DMS79 (cell line): Measurements from ENCODE around the gene CCDC91.

Experiments used
- DNase-seq: peaks from one replicate; lab custom pipeline; 2025; lab: John Stamatoyannopoulos, UW

The CCDC91 gene

GRCh38 chr12:28190321-28191050, at the start of gene CCDC91:
CCDC91 (plus strand) TSS chr12:28190456; CDS start chr12:28257216, 66,760 bp downstream.
- peak; percentile 64 for DNase-seq

GRCh38 chr12:28144059-28144458, 46.2 kb upstream of the CCDC91 start:
- no peak for DNase-seq

- DNase-seq = no peak
Measured at GRCh38 chr12:28144532-28144931, 45.7 kb upstream of the CCDC91 start.

DNA sequence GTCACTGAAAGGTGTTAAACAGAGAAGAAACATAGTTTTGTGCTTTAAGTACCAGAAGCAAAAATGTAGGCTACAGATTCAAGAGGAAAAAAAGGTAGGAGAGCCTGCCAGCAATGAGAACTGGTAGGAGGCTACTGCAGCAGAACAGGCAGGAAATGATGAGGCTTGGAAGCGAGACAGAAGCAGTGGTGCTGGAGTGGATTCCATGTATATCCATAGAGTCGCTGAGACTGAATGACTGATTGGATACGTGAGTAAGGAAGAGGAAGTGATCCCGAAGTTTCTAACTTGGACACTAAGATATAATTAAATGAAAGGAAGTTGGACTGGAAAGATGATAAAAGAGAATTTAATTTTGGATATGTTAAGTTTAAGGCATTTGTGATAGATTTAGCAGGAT, 45.0 kb upstream of the CCDC91 start:
- DNase-seq = no peak

- DNase-seq = no peak
Measured at GRCh38 chr12:28149279-28149678, 41.0 kb upstream of the CCDC91 start.

GRCh38 chr12:28156362-28156761, 33.9 kb upstream of the CCDC91 start:
- DNase-seq = no peak

DNA sequence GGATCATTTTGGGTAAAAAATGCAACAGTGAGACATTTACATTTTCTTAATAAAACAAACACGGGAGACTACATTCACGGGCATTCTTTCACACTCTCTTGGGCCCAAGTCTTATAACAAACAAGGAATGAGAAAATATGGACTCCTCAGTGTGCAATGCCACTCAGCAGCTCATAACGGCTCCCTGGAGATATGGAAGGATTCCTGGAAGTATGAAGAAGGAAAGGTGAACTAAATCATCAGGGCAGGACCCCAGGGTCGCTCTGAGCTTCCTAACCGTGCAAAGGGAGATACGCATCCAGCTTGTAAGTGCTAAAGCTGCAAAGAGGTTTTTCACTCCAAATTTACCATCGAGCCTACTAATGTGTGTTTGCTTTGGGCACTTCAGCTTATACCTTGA, 33.5 kb upstream of the CCDC91 start:
- no peak for DNase-seq

DNA sequence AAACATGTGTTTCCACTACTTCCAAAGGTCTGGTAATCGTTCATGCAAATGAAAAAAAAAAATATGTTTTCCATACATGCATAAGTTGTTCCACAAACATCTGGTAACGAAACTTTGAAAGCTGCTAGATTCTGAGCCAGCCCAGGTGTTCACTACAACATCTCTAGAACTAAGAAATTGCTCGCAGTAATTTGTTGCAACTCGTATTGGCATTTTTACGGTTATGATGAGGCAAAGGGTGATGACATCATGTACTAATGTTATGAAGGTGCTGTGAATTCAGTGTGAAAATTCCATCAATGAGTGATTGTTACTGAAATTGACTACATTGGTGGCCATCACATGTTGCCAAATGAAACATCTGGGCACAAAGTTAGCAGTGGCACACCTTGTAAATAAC, 31.9 kb upstream of the CCDC91 start:
- DNase-seq = no peak

- no peak for DNase-seq
Measured at GRCh38 chr12:28159688-28160087, 30.6 kb upstream of the CCDC91 start.

DNA sequence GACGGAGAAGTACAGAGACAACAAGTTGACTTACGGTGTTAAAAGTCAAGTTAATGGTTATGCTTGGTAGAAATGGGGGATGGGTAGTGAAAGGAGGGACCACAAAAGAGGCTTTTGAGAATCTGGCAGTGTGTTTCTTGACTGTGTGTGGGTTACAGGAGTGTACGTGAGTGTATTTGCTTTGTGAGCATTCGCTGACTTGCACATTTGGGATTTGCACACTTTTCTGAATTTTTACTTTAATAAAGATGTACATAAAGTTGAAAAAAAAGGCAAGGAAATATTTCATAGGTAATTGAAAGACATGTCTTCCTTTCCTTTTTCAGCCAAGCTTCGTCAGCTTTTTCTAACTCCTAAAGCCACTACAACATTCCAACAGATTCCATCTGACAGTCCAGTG, 28.6 kb upstream of the CCDC91 start:
- no peak for DNase-seq

- DNase-seq = no peak
Measured at GRCh38 chr12:28162697-28163096, 27.6 kb upstream of the CCDC91 start.

GRCh38 chr12:28164644-28165275, 25.5 kb upstream of the CCDC91 start:
- DNase-seq = no peak

DNA sequence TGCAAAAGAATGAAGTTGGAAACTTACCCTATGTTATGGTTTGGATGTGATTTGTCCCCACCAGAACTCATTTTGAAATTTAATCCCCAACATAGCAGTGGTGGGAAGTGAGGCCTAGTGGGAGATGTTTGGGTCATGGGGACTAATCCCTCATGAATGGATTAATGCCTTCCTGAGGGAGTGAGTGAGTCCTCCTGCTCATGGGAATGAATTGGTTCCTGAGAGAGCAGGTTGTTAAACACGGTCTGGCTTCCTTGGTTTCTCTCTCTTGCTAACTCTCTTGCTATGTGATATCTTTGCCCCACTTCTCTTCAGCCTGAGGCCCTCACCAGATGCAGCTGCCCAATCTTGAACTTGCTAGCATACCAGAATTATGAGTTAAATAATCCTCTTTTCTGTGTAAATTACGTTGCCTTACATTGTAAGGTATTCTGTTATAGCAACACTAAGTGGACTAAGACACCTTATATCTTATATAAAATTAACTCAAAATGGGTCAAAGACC, 22.2 kb upstream of the CCDC91 start:
- no peak for DNase-seq

DNA sequence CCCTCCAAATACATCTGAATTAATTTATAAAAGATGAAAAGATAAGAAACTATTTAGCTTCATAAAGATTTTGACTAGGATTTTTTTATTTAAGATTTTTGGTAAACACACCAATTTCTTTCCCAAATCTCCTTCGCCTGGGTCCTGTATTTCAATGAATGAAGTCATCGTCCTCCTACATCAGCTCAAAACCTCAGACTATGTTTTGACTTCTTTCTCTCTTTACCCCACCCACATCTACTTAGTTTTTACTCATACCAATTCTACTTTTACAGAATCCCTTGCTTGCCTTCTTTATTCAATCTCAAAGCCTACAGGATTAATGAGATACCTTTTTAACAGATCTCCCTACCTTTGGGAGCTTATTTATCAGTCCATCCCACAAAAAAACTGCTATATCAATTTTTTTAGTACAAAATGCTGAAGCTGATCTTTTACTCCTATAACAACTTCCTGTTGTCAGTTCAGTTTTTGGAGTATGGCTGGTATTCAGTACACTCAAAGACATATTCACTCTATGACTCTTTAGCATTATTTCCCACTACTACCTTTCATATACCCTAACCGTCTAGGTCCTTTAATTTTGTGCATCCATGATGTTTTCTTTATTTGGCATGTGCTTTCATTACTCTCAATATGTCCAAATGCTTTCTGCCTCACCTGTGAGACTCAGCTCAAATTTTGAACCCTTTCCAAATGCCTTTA, 18.7 kb upstream of the CCDC91 start:
- DNase-seq = no peak

DNA sequence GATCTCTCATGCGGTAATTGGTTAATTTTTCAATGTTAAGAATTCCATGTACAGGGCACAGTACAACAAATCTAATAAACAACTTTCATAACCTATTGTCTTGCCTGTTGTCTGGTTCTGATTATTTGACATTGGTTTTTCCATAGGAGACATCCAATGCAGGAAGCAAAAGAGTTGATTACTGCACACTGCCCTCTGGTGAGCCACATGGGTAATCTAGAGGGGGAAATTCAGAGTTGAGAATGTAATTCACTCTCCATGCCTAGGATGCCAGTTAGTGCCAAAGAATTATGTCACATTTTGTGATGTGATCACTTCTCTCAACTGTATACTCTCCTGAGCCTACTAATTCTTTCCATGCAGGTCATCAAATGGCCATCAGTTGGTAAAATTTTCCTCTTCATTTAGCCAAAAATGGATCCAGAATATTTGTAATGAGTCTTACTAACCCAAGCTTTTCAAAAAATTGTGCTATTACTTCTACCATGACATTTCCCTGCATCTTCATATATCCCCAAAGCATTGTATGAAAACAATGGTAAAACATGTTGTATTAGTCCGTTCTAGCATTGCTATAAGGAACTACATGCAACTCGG, 17.7 kb upstream of the CCDC91 start:
- DNase-seq = no peak

DNA sequence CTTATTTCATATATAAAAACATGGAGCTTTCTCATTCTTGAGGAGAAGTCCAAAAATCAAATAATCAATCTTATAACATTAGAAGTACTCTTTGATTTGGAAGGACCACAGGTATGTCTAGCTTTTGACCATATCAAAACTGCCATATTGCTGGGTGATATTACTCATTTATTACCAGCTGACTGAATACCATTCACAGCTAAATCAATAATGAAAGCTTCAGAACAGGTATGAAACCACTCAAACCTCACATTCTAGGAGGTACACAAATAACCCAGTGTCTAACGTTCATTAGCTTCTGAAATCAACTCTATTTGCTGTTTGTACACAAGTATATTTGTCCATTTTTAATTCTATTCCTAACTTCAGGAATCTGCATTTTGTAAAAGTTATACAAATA, 16.8 kb upstream of the CCDC91 start:
- DNase-seq = no peak

DNA sequence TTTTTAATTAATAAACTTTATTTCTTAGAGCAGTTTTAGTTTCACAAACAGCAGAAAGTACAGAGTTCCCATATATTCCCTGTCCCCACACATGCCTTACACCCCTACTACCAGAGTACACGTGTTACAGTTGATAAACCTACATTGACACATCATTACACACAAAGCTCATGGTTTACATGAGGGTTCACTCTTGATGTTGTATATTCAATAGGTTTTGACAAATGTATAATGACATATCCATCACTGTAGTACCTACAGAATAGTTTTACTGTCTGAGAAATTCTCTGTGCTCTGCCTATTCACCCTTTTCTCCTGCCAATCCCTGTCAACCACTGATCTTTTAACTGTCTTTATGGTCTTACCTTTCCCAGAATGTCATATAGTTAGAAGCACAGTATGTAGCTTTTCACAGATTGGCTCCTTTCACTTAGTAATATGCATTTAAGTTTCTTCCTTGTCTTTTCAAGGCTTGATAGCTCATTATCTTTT, 15.1 kb upstream of the CCDC91 start:
- no peak for DNase-seq

DNA sequence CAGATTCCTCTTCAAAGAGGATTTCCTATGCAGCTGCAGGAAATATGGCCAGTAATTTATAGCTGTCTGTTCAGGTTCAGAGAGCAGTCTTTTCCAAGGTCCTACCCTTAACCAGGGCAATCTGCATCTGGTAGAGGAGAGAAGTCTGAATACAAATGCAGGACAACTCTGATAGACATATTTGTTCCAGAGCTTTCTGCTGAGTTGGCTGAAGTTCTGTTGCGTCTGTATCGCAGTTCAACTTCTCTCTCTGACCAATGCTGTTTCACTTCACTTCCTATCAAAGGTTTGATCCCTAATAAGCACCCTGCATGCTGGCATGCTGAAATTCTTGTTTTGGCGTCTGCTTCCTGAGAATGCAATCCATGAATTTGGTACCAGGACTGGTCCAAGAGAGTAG, 14.0 kb upstream of the CCDC91 start:
- no peak for DNase-seq

GRCh38 chr12:28177461-28177860, 12.8 kb upstream of the CCDC91 start:
- no peak for DNase-seq

DNA sequence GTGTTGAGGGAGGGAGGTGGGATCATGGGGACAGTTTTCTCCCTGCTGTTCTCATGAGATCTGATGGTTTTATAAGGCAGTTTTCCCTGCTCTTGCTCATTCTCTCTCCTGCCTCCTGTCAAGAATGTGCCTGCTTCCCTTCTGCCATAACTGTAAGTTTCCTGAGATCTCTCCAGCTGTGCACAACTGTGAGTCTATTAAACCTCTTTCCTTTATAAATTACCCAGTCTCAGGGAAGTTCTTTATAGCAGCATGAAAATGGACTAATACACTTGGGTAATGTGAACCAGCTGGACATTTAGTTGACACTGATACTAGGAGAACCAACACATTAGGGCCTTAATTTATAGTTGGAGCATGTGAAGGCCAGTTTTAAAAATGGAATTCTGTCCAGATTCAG, 12.4 kb upstream of the CCDC91 start:
- no peak for DNase-seq

DNA sequence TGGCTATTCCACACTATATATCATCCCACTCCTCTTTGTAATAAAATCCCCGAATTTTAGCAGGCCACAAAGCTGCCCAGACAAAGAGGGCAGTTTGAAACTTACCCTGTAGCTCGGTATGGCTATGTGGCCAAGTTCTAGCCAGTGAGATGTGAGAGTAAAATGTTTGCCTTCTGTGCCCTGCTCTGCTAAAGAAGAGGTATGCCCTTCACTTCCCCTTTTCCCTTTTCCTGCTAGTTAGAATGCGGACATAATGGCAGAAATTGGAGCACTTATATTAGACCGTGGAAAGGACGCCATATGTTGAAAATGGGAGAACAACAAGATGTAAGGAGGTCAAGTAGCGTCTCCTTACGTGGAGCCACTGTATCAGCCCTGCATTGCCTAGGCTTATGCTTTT, 11.5 kb upstream of the CCDC91 start:
- DNase-seq = no peak

- DNase-seq = no peak
Measured at GRCh38 chr12:28180786-28181185, 9.5 kb upstream of the CCDC91 start.

DNA sequence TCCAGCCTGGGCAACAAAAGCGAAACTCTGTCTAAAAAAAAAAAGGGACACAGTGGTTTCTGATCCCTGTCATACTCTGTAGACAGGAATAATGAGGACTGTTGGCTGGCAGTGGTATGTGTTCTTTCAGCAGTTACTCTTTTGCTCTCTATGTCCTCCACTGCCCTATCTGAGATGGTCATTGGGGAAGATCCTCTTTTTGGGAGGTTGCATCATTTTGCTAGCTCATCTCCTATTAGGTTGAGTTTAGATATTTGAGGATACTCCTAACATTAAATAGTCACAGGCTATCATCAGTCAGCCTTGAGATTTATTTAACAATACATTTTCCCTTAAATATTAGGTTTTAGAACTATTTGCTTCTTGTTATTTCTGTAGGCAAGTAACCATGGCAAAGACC, 5.9 kb upstream of the CCDC91 start:
- no peak for DNase-seq
